Stimulated activated CD4-positive, alpha-beta T cell treated with anti-CD3 and anti-CD28 coated beads, Interleukin-1b, Interleukin-23, amount 100 ng/mL, for 1 hour (primary cell): ENCODE measurements around the gene COPS2.
"Not testable (repeated sequence)": the region's sequence is repeated elsewhere in the genome, so short reads cannot be mapped to it uniquely, and the experiment has no call there.

Experiments used
- DNase-seq, 2 donors: peaks; one replicate each; pipeline ENCODE4 v3.0.0-alpha.2; 2020; ENCODE audit warnings: low read depth in 2 of 2

Gene COPS2

GRCh38 chr15:49155110-49155833, at the start of gene COPS2:
COPS2 (minus strand) TSS chr15:49155599; CDS start chr15:49155578, 21 bp downstream.
- peak; percentile 79 for DNase-seq

- DNase-seq = no peak
Measured at GRCh38 chr15:49200347-49200746, 44.9 kb upstream of the COPS2 start.

- no peak for DNase-seq
Measured at GRCh38 chr15:49199666-49200065, 44.3 kb upstream of the COPS2 start.

- DNase-seq = no peak
Measured at GRCh38 chr15:49196856-49197255, 41.5 kb upstream of the COPS2 start.

- no peak for DNase-seq
Measured at GRCh38 chr15:49191892-49192291, 36.5 kb upstream of the COPS2 start.

- DNase-seq = no peak
Measured at GRCh38 chr15:49190586-49190985, 35.2 kb upstream of the COPS2 start.

- no peak for DNase-seq
Measured at GRCh38 chr15:49189631-49190030, 34.2 kb upstream of the COPS2 start.

GRCh38 chr15:49188933-49189332, 33.5 kb upstream of the COPS2 start:
- no peak for DNase-seq

GRCh38 chr15:49187549-49188245, 32.3 kb upstream of the COPS2 start:
- no peak for DNase-seq

- no peak for DNase-seq
Measured at GRCh38 chr15:49185473-49185872, 30.1 kb upstream of the COPS2 start.

GRCh38 chr15:49183741-49184140, 28.3 kb upstream of the COPS2 start:
- DNase-seq = not testable (repeated sequence)

- DNase-seq = no peak
Measured at GRCh38 chr15:49182128-49182527, 26.7 kb upstream of the COPS2 start.

GRCh38 chr15:49179433-49180190, 24.2 kb upstream of the COPS2 start:
- no peak for DNase-seq

- no peak for DNase-seq
Measured at GRCh38 chr15:49178497-49178896, 23.1 kb upstream of the COPS2 start.

- not testable (repeated sequence) for DNase-seq
Measured at GRCh38 chr15:49175582-49176397, 20.4 kb upstream of the COPS2 start.

GRCh38 chr15:49174902-49175301, 19.5 kb upstream of the COPS2 start:
- DNase-seq = no peak

- DNase-seq = no peak
Measured at GRCh38 chr15:49171790-49172189, 16.4 kb upstream of the COPS2 start.

GRCh38 chr15:49169880-49170597, 14.6 kb upstream of the COPS2 start, which contains the start of gene GALK2:
GALK2 (plus strand) TSS chr15:49170247; CDS start chr15:49170323, 76 bp downstream.
- DNase-seq = peak; percentile 36 to 56

- DNase-seq = no peak
Measured at GRCh38 chr15:49168016-49168415, 12.6 kb upstream of the COPS2 start.

- DNase-seq = no peak
Measured at GRCh38 chr15:49164865-49165264, 9.5 kb upstream of the COPS2 start.

- no peak for DNase-seq
Measured at GRCh38 chr15:49163678-49164077, 8.3 kb upstream of the COPS2 start.
